HG02610 (cell line): ENCODE results near the gene COX7A1.
"Not testable (repeated sequence)": the region's sequence is repeated elsewhere in the genome, so short reads cannot be mapped to it uniquely, and the experiment has no call there.

Source experiments
- ATAC-seq: cut with Tn5 transposase; IDR thresholded peaks from one replicate; pipeline ENCODE4 v1.9.1; 2021; ENCODE audit warnings: mild to moderate bottlenecking, moderate library complexity; ENCODE audit not compliant: unreplicated experiment

The COX7A1 gene

DNA sequence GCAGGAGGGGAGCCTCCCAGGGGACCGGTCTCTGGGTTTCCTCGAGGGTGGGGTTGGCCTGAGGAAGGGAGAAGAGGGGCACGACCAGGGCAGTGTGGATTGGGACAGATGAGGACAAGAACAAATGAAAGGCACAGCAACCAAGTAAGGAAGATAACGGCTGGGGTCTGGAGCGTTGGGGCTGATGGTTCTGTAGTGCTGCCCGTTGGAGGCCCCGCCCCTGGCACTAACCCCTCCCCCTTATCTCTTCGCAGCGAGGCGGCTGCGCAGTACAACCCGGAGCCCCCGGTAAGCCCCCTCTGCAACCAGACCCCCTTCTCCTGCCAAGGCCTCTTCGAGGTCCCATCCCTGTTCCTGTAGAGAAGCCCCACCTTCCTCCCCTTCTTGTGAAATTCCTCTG is 10.2 kb downstream of the COX7A1 start:
- no peak for ATAC-seq

GRCh38 chr19:36141039-36141927 is 11.0 kb downstream of the COX7A1 start:
- ATAC-seq: peak; percentile 35

- ATAC-seq: no peak
Observed at GRCh38 chr19:36140304-36141038, 11.8 kb downstream of the COX7A1 start.

- peak; percentile 80 for ATAC-seq
Observed at GRCh38 chr19:36139473-36140303, 12.6 kb downstream of the COX7A1 start, which contains the start of gene CAPNS1. Gene CAPNS1, plus strand, starts transcription at chr19:36140066. Its CDS starts 946 bp downstream, at chr19:36141012.

GRCh38 chr19:36139120-36139472 is 13.2 kb downstream of the COX7A1 start:
- ATAC-seq: no peak

DNA sequence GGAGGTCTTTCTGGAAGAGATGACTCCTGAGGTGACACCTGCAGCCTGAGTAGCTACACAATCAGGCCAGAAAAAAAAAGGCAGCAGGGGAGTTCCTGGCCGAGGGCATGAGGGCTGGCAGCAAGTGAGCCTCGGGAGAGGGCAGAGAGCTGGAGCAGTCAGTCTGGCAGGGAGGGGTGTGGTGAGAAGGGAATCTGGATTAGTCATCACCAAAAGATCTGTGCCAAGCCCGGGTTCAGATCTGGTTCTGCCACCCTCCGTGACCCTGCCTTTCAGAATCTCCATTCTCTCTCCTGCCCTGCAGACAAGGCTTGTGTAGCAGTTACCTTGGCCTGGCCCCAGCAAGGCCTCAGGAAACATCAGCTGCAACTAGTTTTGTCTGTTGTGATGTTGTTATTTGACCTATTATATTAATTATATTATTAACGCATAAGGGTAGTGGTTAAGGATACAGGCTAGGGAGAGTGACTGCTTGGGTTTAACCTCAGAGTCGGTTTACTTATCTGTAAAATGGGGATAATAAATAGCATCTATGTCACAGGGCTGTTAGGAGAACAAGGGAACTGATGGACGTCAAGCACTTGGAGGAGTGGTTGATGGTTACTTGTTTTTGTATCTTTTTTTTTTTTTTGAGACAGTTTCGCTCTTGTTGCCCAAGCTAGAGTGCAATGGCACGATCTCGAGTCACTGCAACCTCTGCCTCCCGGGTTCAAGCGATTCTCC is 15.1 kb downstream of the COX7A1 start:
- no peak for ATAC-seq

DNA sequence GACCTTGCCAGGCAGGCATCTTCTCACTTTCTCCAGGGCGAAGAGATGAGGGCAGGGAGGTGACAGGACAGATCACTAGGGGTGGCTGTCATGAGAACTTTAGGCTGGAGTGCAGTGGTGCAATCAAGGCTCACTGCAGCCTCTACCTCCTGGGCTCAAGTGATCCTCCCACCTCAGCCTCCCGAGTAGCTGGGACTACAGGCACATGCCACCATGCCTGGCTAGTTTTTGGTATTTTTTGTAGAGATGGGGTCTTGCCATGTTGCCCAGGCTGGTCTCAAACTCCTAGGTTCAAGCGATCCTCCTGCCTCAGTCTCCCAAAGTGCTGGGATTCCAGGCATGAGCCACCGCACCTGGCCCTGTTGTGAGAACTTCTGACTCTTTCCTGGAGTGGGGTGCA is 17.4 kb downstream of the COX7A1 start:
- ATAC-seq: not testable (repeated sequence)

- not testable (repeated sequence) for ATAC-seq
Observed at GRCh38 chr19:36131221-36131620, 21.0 kb downstream of the COX7A1 start.

DNA sequence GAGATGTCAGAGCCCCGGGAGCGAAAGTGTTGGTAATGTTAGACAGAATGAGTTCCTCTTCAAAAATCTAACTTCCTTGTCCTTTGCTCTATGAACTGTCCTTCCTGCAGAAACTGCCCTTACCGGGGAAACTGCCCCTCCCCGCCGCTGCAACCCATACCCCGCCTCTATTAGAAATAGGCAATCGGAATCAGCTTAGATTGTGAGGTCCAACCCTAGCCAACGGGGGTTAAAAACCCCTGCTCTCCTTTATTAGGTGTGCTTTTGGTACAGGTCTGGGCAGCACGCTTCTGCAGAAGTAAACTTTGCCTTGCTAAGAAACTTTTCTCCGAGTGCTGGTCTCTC is 23.9 kb downstream of the COX7A1 start:
- peak; percentile 3 for ATAC-seq

DNA sequence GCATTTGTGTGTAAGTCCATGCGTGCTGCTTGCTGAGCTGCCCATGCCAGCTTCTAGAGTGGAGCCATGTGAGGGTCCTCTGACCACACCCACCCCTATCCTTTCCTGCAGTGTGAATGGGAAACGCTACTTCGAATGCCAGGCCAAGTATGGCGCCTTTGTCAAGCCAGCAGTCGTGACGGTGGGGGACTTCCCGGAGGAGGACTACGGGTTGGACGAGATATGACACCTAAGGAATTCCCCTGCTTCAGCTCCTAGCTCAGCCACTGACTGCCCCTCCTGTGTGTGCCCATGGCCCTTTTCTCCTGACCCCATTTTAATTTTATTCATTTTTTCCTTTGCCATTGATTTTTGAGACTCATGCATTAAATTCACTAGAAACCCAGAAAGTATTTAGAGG is 26.7 kb downstream of the COX7A1 start:
- no peak for ATAC-seq

DNA sequence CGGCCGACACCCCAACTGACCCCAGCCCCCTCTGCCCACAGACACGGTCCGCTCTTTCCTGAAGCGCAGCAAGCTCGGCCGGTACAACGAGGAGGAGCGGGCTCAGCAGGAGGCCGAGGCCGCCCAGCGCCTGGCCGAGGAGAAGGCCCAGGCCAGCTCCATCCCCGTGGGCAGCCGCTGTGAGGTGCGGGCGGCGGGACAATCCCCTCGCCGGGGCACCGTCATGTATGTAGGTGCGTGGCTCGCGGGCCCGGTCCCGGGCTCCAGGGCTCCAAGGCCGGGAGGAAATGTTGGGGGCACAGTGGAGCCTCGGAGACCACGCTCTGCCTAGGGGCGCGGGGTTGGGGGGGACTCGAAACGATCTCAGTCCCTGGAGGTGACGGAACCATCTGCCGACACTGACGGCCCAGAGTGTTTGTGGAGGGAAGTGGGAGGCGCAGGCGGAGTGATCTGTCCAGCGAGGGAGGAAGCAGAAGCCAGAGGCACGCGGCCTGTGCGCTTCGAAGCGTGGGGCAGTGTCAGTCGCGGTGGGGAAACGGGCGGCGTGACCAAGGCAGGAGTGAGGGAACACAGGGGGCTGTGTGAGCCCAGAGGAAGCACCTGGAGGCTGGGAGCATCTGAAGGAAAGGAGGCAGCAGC is 30.6 kb downstream of the COX7A1 start:
- no peak for ATAC-seq

DNA sequence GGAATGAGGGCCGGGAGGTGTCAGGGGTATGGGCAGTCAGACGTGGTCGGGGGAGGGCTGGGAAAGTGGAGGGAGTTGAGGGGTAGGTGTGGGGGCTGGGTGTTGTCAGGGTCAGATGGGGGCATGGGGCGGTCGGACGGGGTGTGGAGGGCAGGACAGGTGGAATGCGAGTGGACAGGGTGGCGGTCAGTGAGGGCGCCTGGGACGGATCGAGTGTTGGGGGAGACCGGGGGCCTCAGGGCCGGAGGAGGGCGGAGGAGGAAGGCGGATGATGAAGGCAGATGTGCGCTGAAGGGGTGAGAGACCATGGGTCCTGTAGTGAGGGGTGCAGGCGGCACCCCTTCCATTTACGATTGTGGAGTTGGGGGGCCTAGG is 31.3 kb downstream of the COX7A1 start:
- no peak for ATAC-seq

GRCh38 chr19:36120092-36120983 is 31.9 kb downstream of the COX7A1 start:
- ATAC-seq: no peak

DNA sequence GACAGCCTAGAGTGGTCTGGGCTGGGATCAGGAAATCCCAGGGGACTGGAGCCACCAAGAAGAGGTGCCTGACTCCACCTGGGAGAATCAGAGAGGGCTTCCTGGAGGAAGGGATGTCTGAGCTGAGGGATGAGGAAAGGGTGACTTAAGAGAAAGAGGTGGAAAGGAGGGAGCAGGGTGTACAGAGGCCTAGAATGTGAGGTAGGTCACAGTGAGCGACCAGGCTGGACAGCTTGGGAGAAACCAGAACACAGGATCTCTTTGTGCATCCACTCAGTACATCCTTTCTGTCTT is 36.0 kb downstream of the COX7A1 start:
- no peak for ATAC-seq

DNA sequence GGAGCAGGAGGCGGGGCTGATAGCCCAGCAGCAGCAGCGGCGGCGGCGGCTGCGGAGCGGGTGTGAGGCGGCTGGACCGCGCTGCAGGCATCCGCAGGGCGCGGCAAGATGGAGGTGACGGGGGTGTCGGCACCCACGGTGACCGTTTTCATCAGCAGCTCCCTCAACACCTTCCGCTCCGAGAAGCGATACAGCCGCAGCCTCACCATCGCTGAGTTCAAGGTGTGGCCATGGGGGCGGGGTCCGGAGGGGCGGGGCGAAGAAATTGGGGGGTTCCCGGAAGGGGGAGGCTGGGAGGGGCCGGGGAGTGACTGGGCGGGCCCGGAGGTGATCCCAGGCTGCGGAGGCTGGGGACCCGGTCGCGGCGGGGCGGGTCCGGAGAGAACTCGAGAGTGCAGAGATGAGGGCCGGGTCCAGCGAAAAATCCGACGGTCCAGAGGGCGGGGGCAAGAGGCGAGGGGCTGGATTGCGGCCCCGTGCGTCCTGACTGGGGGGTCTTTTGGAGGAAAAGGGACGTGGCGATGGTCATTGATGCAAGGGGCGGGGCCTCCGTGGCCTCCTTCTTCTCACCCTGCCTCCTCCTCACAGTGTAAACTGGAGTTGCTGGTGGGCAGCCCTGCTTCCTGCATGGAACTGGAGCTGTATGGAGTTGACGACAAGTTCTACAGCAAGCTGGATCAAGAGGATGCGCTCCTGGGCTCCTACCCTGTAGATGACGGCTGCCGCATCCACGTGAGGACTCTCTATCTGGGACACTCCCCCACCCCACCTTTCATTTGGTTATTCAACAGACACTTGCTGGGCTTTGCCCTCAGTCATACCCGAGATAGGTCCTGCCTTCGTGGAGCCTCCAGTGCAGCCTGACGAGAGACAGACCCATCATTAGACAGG is 36.5 kb downstream of the COX7A1 start, which contains the start of gene TBCB:
TSS of gene TBCB (plus strand) at position 16 of the 891 bp plus-strand sequence. CDS start at position 109, 93 bp downstream.
- no peak for ATAC-seq

- ATAC-seq: peak; percentile 81
Observed at GRCh38 chr19:36114721-36115452, 37.4 kb downstream of the COX7A1 start, which contains the start of gene POLR2I. Gene POLR2I, minus strand, starts transcription at chr19:36114875. Its CDS starts 19 bp downstream, at chr19:36114856.

DNA sequence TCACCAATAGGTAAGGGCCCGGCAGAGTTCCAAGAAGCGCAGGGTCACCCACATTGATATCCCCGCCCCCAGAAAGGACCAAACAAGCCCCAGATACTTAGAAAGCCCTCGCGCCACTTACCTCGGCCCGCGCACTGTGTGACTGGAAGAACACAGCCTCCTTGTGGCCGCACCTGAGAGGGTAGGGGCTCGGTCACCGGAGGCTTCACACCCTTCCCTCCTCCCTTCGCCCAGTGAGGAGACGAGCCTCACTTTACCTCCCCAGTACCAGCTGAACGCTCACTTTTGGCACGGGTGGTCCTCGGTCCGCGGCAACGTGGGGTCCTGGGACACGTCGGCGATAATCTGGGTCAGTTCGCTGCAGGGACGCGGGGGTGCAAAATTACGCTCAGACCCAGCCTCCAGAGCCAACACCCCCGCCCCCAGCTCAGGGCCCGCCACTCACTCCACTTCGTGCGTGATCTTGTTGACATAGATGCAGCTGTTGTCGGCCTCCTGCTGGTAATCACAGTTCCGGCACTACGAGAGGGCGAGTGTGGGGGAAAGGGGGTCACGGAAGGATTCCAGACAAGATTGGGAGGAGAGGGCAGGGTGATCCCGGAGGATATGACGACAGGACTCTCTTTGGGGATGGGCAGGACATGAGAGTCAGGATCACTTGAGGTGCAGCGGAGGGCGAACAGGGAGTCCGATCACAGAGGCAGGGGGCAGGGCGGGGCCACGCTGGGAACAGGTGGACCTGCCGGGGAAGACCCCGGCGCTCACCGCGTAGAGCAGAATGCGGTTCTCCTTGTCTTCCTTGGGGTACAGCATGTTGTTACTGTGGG is 38.1 kb downstream of the COX7A1 start:
- no peak for ATAC-seq
